Endothelial cell (in vitro differentiated cells): ENCODE measurements around the gene NCAN. TPM values are rescaled to one million over a fixed set of nuclear protein-coding genes. Genes with fewer than 3 reads are reported as not detected.
"Not testable (repeated sequence)": the region's sequence is repeated elsewhere in the genome, so short reads cannot be mapped to it uniquely, and the experiment has no call there.

ENCODE experiments used
- DNase-seq: peaks from one replicate; pipeline ENCODE4 v3.0.0; 2021; ENCODE audit warnings: low spot score
- H3K27ac Mint-ChIP-seq: one replicate; pipeline ENCODE4 v1.8.0; 2021; ENCODE audit warnings: mixed read lengths, inconsistent platforms; ENCODE audit not compliant: unreplicated experiment
- H3K27me3 Mint-ChIP-seq: one replicate; pipeline ENCODE4 v1.8.0; 2021; ENCODE audit warnings: mild to moderate bottlenecking, moderate library complexity, mixed read lengths, inconsistent platforms; ENCODE audit not compliant: unreplicated experiment
- H3K36me3 Mint-ChIP-seq: one replicate; pipeline ENCODE4 v1.8.0; 2021; ENCODE audit warnings: mild to moderate bottlenecking, low read depth, mixed read lengths, inconsistent platforms; ENCODE audit not compliant: unreplicated experiment
- H3K4me1 Mint-ChIP-seq: one replicate; pipeline ENCODE4 v1.8.0; 2021; ENCODE audit warnings: mild to moderate bottlenecking, mixed read lengths, inconsistent platforms; ENCODE audit not compliant: unreplicated experiment
- H3K4me3 Mint-ChIP-seq: one replicate; pipeline ENCODE4 v1.8.0; 2021; ENCODE audit warnings: mild to moderate bottlenecking, mixed read lengths, inconsistent platforms; ENCODE audit not compliant: unreplicated experiment
- H3K9me3 Mint-ChIP-seq: one replicate; pipeline ENCODE4 v1.8.0; 2021; ENCODE audit warnings: mixed read lengths, inconsistent platforms; ENCODE audit not compliant: unreplicated experiment
- total RNA-seq: library from RNA; stranded (reverse); fragmentation: NEBNext Ultra II Directional; extraction: Animal tissue kit (Norgen Biotek cat#: 25700); gene quantifications from one replicate; pipeline ENCODE4 v1.2.1, GENCODE V29; 2021; ENCODE audit not compliant: unreplicated experiment
- TF ChIP-seq, protein P1 (sequence below): fragments of 200-600 bp; sonication (generic); IDR thresholded peaks from one replicate; pipeline ENCODE4 v1.5.0; 2021; ENCODE audit warnings: antibody characterized with exemption; ENCODE audit not compliant: unreplicated experiment

Gene NCAN
- total RNA-seq, 1 donor from 2014 or later: 0.05 TPM

DNA sequence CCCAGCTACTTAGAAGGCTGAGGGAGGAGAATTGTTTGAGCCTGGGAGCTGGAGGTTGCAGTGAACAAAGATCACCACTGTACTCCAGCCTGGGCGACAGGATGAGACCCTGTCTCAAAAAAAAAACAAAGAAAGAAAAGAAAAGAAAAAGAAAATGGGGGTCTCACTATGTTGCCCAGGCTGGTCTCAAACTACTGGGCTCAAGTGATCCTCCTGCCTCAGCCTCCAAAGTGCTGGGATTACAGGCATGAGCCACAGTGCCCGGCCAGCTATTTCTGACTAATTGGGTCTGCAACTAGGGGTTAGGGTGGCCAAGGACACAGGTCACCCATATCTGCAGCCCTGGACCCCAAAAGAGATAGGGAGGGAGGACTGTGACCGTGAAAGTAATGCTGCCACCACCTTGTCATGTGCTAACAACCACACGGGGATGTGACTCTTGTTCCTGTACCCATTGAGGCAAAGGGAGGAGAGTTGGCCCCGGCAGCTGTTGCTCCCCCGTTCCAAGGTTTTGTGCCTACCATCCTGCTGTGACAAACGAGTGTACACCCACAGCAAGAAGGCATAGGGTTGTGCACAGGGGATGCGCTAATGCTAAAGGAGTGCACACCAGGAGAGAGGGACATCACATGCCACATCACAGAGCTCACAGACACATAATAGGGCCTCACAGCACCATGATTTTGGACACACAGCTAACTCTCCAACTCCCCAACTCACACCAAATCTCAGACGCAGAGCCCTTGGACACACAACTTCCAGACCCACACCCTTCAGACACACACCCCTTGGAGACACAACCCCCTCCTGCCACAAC is 42.3 kb upstream of the NCAN start:
- peaks cover 6% of the 10 kb centered on the region for H3K4me1 Mint-ChIP-seq
- peaks cover 11% of the 10 kb centered on the region for H3K27me3 Mint-ChIP-seq

DNA sequence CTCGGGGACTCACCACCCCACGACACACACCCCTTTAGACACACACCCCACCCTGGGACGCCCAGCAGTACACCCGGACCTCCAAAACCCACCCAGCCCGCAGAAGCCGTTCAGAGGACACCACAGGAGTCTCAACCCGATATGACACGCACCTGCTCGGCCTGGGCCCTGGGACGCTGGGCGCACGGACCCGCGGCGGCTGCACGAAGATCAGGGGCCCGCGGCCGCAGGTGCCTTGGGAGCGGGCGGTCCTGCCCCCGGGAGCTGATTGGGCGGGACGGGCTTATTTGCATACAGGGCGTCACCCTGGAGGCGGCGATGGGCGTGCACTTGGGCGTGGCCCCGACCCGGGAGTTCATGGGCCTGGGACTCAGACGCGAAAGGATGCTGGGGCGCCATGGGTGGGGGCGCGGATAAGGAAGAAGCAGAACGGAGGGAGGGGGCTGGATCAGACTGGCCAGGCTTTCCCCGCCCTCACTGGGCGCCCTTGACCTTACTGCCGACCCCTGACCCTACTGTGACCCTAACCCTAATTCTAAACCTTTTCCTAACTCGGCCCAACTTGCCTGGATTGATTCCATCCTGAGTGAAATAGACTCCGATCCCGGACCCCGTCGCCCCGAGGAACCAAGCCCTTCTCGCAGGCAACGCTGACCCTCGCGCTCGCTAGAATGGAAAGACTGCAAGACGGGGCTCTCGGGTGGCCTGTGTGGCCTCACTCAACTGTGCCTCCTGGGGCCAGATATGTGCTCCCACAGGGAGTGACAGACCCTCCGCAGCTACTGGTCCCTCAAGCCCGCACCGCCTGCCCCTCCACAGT is 41.5 kb upstream of the NCAN start, which contains the start of gene MEF2B:
Gene MEF2B (minus strand): TSS at position 211 of the 820 bp plus-strand sequence. CDS start 19,528 bp downstream, outside the sequence.
- Mint-ChIP-seq H3K4me3 (no peak within 1 kb of the TSS), H3K4me1 (peaks cover 6% of the 10 kb centered on the region), H3K9me3 (no peaks in the 10 kb centered on the region), H3K36me3 (no peaks in the 10 kb centered on the region), H3K27ac (peak within 1 kb of the TSS; percentile 7), H3K27me3 (peaks cover 8% of the 10 kb centered on the region)
- TF ChIP-seq, protein P1, sequence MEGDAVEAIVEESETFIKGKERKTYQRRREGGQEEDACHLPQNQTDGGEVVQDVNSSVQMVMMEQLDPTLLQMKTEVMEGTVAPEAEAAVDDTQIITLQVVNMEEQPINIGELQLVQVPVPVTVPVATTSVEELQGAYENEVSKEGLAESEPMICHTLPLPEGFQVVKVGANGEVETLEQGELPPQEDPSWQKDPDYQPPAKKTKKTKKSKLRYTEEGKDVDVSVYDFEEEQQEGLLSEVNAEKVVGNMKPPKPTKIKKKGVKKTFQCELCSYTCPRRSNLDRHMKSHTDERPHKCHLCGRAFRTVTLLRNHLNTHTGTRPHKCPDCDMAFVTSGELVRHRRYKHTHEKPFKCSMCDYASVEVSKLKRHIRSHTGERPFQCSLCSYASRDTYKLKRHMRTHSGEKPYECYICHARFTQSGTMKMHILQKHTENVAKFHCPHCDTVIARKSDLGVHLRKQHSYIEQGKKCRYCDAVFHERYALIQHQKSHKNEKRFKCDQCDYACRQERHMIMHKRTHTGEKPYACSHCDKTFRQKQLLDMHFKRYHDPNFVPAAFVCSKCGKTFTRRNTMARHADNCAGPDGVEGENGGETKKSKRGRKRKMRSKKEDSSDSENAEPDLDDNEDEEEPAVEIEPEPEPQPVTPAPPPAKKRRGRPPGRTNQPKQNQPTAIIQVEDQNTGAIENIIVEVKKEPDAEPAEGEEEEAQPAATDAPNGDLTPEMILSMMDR: no peak
- DNase-seq: peak; percentile 78

More for the DNA sequence above, 42.3 kb upstream of the NCAN start:
- Mint-ChIP-seq H3K9me3 (no peaks in the 10 kb centered on the region), H3K27ac (no peak overlapping the region), H3K36me3 (no peaks in the 10 kb centered on the region), H3K4me3 (no peak overlapping the region)
- DNase-seq: no peak
- TF ChIP-seq, protein P1: no peak

DNA sequence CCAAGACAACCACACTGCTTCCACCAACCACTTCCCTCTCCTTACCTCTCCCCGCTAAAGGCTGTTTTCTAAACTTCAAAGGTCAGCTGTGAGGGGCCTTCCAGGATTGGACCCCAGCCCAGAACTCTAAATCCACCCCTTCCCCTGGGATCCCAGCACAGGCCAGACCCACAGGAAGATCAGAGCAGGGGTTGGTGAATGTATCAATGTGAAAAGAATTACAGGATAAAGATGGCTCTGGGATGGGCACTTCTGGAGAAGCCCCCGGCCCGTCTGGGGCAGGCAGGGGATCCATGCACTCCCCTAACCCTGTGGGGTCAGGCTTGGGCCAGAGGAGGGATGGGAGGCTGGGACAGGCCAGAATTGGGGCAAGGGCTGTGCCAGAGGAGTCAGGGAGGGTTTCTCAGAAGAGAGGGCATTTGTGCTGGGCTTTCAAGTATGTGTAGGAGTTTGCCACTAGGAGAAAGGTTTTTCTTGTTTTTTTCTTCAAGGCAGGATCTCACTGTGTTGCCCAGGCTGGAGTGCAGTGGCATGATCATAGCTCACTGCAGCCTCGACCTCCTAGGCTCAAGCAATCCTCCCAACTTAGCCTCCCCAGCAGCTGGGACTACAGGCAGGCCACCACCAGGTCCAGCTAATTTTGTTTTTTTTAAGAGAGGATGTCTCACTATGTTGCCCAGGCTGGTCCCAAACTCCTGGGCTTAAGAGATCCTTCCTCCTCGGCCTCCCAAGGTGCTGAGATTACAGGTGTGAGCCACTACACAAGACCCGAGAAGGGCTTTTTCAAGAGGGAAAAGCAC is 40.7 kb upstream of the NCAN start:
- Mint-ChIP-seq H3K4me3 (no peak overlapping the region), H3K4me1 (peaks cover 6% of the 10 kb centered on the region), H3K27me3 (peaks cover 10% of the 10 kb centered on the region), H3K27ac (peak overlapping the region; percentile 7), H3K9me3 (no peaks in the 10 kb centered on the region), H3K36me3 (no peaks in the 10 kb centered on the region)
- TF ChIP-seq, protein P1: no peak
- DNase-seq: no peak

DNA sequence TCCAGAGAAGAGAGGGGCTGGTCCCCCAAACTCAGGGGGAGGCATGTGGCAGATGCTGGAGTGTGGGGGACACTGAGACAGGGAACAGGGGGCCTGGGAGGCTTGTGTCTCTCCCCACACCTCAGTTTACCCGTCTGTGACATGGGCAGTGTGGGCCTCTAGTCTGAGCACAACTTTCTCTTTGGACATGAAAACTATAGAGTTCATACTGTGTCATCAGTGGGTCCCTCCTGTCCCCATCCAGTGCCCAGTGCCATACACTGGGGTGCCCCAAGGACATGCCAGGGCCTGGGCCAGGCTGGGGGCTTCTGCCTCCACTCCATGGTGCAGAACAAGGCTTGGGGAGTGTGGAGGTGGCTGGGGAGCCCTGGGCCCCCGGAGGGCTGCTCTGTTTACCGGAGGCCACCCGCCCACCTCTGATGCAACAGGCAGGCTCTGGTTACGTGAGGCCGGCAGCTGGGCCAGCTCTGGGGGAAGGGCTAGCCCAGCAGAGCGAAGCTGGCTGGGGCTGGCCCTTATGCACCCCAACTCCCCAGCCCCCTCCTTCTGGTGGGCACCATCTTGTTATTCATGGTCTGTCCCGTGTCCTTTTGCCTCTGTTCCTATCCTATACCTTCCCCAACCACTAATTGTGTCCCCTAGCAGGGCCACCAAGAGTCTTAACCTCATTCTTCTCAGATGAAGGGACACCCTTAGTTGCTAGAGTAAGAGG is 39.8 kb upstream of the NCAN start:
- Mint-ChIP-seq H3K9me3 (no peaks in the 10 kb centered on the region), H3K36me3 (peaks cover under 1% of the 10 kb centered on the region), H3K27me3 (peaks cover 11% of the 10 kb centered on the region), H3K4me3 (no peak overlapping the region), H3K4me1 (peaks cover 6% of the 10 kb centered on the region), H3K27ac (no peak overlapping the region)
- DNase-seq: no peak
- TF ChIP-seq, protein P1: no peak

DNA sequence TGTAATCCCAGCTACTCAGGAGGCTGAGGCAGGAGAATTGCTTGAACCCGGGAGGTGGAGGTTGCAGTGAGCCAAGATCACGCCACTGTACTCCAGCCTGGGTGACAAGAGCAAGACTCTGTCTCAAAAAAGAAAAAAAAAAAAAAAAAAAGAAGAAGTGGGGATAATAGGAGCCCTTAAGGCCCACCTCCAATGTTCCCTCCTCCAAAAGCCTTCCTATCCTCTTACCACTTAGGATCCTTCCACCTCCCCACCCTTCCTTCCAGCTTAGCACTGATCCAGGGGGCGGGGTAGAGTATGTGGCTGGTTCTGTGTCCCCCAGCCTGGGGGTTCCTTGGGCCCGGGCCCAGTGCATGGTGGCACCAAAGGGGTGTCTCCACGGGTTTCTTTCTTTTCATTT is 38.5 kb upstream of the NCAN start:
- not testable (repeated sequence) for H3K4me1 Mint-ChIP-seq, H3K36me3 Mint-ChIP-seq, H3K4me3 Mint-ChIP-seq, H3K9me3 Mint-ChIP-seq, H3K27ac Mint-ChIP-seq, DNase-seq
- peaks cover 11% of the 10 kb centered on the region for H3K27me3 Mint-ChIP-seq
